ENCODE data around the gene GCLC. TPM values are rescaled to one million over a fixed set of nuclear protein-coding genes. Genes with fewer than 3 reads are reported as not detected.
A peak's percentile ranks its signal among the peaks of the same experiment; 100 is the strongest.

The GCLC gene
- total RNA-seq, 1 donor from 2014 or later: 63.1 TPM

GRCh38 chr6:53547166-53547810 is 2.4 kb upstream of the GCLC start:
- Histone ChIP-seq H3K27me3 (no peaks in the 10 kb centered on the region), H3K4me1 (peaks cover 38% of the 10 kb centered on the region), H3K27ac (peak overlapping the region; percentile 88), H3K36me3 (no peaks in the 10 kb centered on the region), H3K4me3 (peak overlapping the region; percentile 53 to 64), H3K9me3 (no peaks in the 10 kb centered on the region)
- TF ChIP-seq CTCF (IDR thresholded peaks at IDR 0.05) (no peak), POLR2A (IDR thresholded peaks at IDR 0.05) (no peak), POLR2AphosphoS5 (IDR thresholded peaks at IDR 0.05; ENCODE audit: insufficient read depth in 1 of 2, low read depth in 1 of 2) (no peak)
- intact Hi-C loops (cut with DNase I): loop anchor here (10.0 kb wide), 1 partner anchor 108 kb away; no protein-coding TSS in a partner anchor
- DNase-seq (ENCODE audit: extremely low spot score in 2 of 2): no peak

GRCh38 chr6:53546281-53546680 is 1.4 kb upstream of the GCLC start:
- Histone ChIP-seq H3K36me3 (no peaks in the 10 kb centered on the region), H3K27me3 (no peaks in the 10 kb centered on the region), H3K27ac (no peak overlapping the region), H3K4me3 (no peak overlapping the region), H3K9me3 (no peaks in the 10 kb centered on the region), H3K4me1 (peaks cover 44% of the 10 kb centered on the region)
- no peak for DNase-seq (ENCODE audit: extremely low spot score in 2 of 2)
- TF ChIP-seq POLR2AphosphoS5 (IDR thresholded peaks at IDR 0.05; ENCODE audit: insufficient read depth in 1 of 2, low read depth in 1 of 2) (no peak), CTCF (IDR thresholded peaks at IDR 0.05) (no peak), POLR2A (IDR thresholded peaks at IDR 0.05) (no peak)
- intact Hi-C loops (cut with DNase I): loop anchor here (10.0 kb wide), 1 partner anchor 109 kb away; no protein-coding TSS in a partner anchor

- H3K27me3 ChIP-seq: no peaks in the 10 kb centered on the region
- peak overlapping the region; percentile 92 for H3K27ac ChIP-seq
- intact Hi-C loops (cut with DNase I): loop anchor here (10.0 kb wide), 1 partner anchor 111 kb away; no protein-coding TSS in a partner anchor
- DNase-seq (ENCODE audit: extremely low spot score in 2 of 2): no peak
- no peak for TF ChIP-seq CTCF (IDR thresholded peaks at IDR 0.05)
- no peaks in the 10 kb centered on the region for H3K36me3 ChIP-seq
- peak overlapping the region; percentile 71 to 93 for H3K4me3 ChIP-seq
- H3K4me1 ChIP-seq: peaks cover 55% of the 10 kb centered on the region
- H3K9me3 ChIP-seq: no peaks in the 10 kb centered on the region
These were observed 758 bp downstream of the GCLC start for GRCh38 chr6:53544217-53544469.

- TF ChIP-seq CTCF (IDR thresholded peaks at IDR 0.05) (no peak), POLR2A (IDR thresholded peaks at IDR 0.05) (no peak), POLR2AphosphoS5 (IDR thresholded peaks at IDR 0.05; ENCODE audit: insufficient read depth in 1 of 2, low read depth in 1 of 2) (no peak)
- Histone ChIP-seq H3K9me3 (no peaks in the 10 kb centered on the region), H3K27ac (peak overlapping the region; percentile 92), H3K4me3 (peak overlapping the region; percentile 71 to 93), H3K36me3 (no peaks in the 10 kb centered on the region), H3K27me3 (no peaks in the 10 kb centered on the region), H3K4me1 (peaks cover 53% of the 10 kb centered on the region)
- DNase-seq (ENCODE audit: extremely low spot score in 2 of 2): no peak
- intact Hi-C loops (cut with DNase I): loop anchor here (10.0 kb wide), 1 partner anchor 111 kb away; no protein-coding TSS in a partner anchor
These were observed 1.3 kb downstream of the GCLC start for GRCh38 chr6:53543359-53544216.

- Histone ChIP-seq H3K27me3 (no peaks in the 10 kb centered on the region), H3K9me3 (no peaks in the 10 kb centered on the region), H3K36me3 (no peaks in the 10 kb centered on the region), H3K27ac (no peak overlapping the region), H3K4me3 (no peak overlapping the region), H3K4me1 (peaks cover 52% of the 10 kb centered on the region)
- intact Hi-C loops (cut with DNase I): loop anchor here (10.0 kb wide), 1 partner anchor 113 kb away; no protein-coding TSS in a partner anchor
- DNase-seq (ENCODE audit: extremely low spot score in 2 of 2): no peak
- TF ChIP-seq CTCF (IDR thresholded peaks at IDR 0.05) (no peak), POLR2A (IDR thresholded peaks at IDR 0.05) (no peak), POLR2AphosphoS5 (IDR thresholded peaks at IDR 0.05; ENCODE audit: insufficient read depth in 1 of 2, low read depth in 1 of 2) (no peak)
These were observed 3.0 kb downstream of the GCLC start for GRCh38 chr6:53541900-53542299.
